Measurements from ENCODE around the gene ABLIM3. TPM values are rescaled to one million over a fixed set of nuclear protein-coding genes. Genes with fewer than 3 reads are reported as not detected.

Gene ABLIM3
- total RNA-seq, 1 donor from 2014 or later: 0.64 TPM

DNA sequence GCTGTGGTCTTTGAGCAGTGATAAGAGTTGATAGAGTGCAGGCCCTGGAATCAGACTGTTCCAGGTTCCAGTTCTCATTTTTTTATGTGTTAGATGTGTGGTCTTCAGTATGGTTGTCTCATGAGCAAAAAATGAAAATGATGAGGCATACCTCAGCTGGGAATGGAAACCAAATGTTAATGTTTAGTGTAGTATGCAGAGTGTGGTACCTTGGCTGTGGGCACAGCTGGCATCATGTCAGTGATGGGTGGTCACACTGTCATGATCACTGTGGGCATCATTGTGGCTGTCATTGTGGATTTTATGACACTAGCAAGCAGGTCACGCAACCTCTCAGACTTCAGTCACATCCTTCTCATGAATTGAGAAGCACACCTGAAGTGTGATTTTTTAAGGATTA lies 6.4 kb downstream of the ABLIM3 start:
- H3K27ac Mint-ChIP-seq (ENCODE audit: unreplicated experiment): no peak overlapping the region
- H3K4me3 Mint-ChIP-seq (ENCODE audit: unreplicated experiment): no peak overlapping the region
- H3K9me3 Mint-ChIP-seq (ENCODE audit: unreplicated experiment): no peaks in the 10 kb centered on the region
- peaks cover 9% of the 10 kb centered on the region for H3K4me1 Mint-ChIP-seq (ENCODE audit: unreplicated experiment)
- H3K27me3 Mint-ChIP-seq (ENCODE audit: unreplicated experiment): peaks cover 3% of the 10 kb centered on the region
- DNase-seq (ENCODE audit: extremely low spot score, unreplicated experiment): no peak
- H3K36me3 Mint-ChIP-seq (ENCODE audit: unreplicated experiment): no peaks in the 10 kb centered on the region
- TF ChIP-seq, protein P1, sequence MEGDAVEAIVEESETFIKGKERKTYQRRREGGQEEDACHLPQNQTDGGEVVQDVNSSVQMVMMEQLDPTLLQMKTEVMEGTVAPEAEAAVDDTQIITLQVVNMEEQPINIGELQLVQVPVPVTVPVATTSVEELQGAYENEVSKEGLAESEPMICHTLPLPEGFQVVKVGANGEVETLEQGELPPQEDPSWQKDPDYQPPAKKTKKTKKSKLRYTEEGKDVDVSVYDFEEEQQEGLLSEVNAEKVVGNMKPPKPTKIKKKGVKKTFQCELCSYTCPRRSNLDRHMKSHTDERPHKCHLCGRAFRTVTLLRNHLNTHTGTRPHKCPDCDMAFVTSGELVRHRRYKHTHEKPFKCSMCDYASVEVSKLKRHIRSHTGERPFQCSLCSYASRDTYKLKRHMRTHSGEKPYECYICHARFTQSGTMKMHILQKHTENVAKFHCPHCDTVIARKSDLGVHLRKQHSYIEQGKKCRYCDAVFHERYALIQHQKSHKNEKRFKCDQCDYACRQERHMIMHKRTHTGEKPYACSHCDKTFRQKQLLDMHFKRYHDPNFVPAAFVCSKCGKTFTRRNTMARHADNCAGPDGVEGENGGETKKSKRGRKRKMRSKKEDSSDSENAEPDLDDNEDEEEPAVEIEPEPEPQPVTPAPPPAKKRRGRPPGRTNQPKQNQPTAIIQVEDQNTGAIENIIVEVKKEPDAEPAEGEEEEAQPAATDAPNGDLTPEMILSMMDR (IDR thresholded peaks at IDR 0.05): no peak

DNA sequence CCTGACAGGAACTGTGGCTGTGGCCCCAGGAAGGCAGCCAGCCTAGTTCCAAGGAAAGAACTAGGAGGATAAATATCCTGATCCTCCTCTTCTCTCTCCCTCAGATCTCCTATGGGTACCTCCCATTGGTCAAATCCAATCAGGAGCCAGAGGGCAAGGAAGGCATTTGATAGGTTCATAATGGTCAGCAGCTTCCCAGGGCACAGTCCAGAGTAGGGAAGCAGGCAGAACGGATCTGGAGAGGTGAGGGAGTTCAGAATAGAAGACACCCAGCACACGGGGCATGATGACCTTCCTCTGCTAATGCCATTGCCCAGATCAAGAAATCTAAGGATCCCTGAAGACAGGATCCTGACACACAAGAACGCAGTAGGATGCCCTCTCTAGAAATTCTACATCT lies 8.6 kb downstream of the ABLIM3 start:
- TF ChIP-seq, protein P1 (IDR thresholded peaks at IDR 0.05): no peak
- H3K4me1 Mint-ChIP-seq (ENCODE audit: unreplicated experiment): peaks cover 4% of the 10 kb centered on the region

DNA sequence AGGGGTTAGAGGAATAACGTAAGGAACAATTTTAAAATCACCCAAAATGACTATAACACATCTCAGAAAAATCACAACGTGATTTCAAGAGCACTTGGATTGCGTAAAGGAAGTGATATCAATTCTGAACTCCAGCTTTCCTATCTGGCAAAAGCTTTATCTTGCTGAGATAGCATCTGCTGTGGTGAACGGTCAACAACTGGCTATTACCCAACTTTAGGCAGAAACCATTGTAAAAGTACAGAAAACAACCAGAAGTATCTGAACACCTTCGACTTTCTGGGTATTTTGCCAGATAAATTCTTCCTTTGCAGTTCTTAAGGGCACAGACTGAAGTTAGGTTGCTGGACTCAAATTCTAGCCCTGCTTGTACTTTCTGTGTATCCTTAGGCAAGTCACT lies 9.2 kb downstream of the ABLIM3 start:
- no peak for DNase-seq (ENCODE audit: extremely low spot score, unreplicated experiment)
- Mint-ChIP-seq H3K4me3 (ENCODE audit: unreplicated experiment) (no peak overlapping the region), H3K9me3 (ENCODE audit: unreplicated experiment) (no peaks in the 10 kb centered on the region), H3K27ac (ENCODE audit: unreplicated experiment) (no peak overlapping the region), H3K4me1 (ENCODE audit: unreplicated experiment) (peaks cover 4% of the 10 kb centered on the region), H3K27me3 (ENCODE audit: unreplicated experiment) (peaks cover 3% of the 10 kb centered on the region), H3K36me3 (ENCODE audit: unreplicated experiment) (no peaks in the 10 kb centered on the region)
- TF ChIP-seq, protein P1 (IDR thresholded peaks at IDR 0.05): no peak

More for the DNA sequence above, 8.6 kb downstream of the ABLIM3 start:
- DNase-seq (ENCODE audit: extremely low spot score, unreplicated experiment): no peak
- Mint-ChIP-seq H3K9me3 (ENCODE audit: unreplicated experiment) (no peaks in the 10 kb centered on the region), H3K27ac (ENCODE audit: unreplicated experiment) (no peak overlapping the region), H3K27me3 (ENCODE audit: unreplicated experiment) (peaks cover 3% of the 10 kb centered on the region), H3K4me3 (ENCODE audit: unreplicated experiment) (no peak overlapping the region), H3K36me3 (ENCODE audit: unreplicated experiment) (no peaks in the 10 kb centered on the region)

DNA sequence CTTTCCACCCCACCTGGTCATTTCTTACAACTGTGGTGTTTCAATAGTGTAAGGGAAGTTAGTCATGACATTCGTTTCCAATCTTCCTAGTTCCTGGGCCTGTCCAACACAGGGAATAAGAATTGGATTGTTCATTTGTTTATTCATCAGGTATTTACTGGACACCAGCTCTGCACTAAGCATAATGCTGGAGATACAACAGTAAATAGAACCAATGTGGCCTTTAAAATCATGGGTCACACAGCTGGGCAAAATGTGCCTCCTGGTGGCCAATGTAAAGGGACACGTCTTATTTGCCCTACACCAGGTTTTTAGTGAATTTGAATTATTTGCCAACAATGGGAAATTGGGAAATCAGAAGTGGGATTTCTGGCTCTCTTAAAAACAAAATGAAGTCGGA lies 10.4 kb downstream of the ABLIM3 start:
- DNase-seq (ENCODE audit: extremely low spot score, unreplicated experiment): no peak
- Mint-ChIP-seq H3K4me3 (ENCODE audit: unreplicated experiment) (no peak overlapping the region), H3K4me1 (ENCODE audit: unreplicated experiment) (peaks cover 4% of the 10 kb centered on the region), H3K9me3 (ENCODE audit: unreplicated experiment) (no peaks in the 10 kb centered on the region), H3K36me3 (ENCODE audit: unreplicated experiment) (no peaks in the 10 kb centered on the region), H3K27me3 (ENCODE audit: unreplicated experiment) (no peaks in the 10 kb centered on the region), H3K27ac (ENCODE audit: unreplicated experiment) (no peak overlapping the region)
- TF ChIP-seq, protein P1 (IDR thresholded peaks at IDR 0.05): peak; percentile 15

DNA sequence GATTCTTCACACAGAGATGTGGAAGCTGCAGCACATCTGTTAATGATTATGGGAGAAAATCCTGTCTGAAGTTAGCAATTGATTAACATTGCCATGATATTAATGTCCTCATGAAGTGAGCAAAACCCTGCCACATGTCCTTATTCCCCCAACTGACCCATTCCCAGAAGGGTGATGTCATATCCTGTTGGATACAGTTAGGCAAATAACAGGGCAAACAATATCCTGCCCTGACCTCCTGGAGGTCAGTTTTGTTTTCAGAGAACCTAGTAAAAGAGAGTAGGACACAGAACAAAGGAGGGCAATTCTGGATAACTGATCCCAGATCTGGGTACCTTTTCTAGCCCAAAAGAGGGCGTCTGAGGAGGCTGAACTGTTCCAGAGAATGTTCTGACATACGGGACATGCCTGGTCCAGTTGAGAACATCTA lies 11.0 kb downstream of the ABLIM3 start:
- H3K36me3 Mint-ChIP-seq (ENCODE audit: unreplicated experiment): no peaks in the 10 kb centered on the region
- no peak overlapping the region for H3K27ac Mint-ChIP-seq (ENCODE audit: unreplicated experiment)
- DNase-seq (ENCODE audit: extremely low spot score, unreplicated experiment): no peak

More for the DNA sequence above, 11.0 kb downstream of the ABLIM3 start:
- no peak overlapping the region for H3K4me3 Mint-ChIP-seq (ENCODE audit: unreplicated experiment)
- H3K4me1 Mint-ChIP-seq (ENCODE audit: unreplicated experiment): peaks cover 4% of the 10 kb centered on the region
- TF ChIP-seq, protein P1 (IDR thresholded peaks at IDR 0.05): no peak
- H3K27me3 Mint-ChIP-seq (ENCODE audit: unreplicated experiment): no peaks in the 10 kb centered on the region
- no peaks in the 10 kb centered on the region for H3K9me3 Mint-ChIP-seq (ENCODE audit: unreplicated experiment)
